ENCODE measurements around the gene CCDC93.

CCDC93 gene

DNA sequence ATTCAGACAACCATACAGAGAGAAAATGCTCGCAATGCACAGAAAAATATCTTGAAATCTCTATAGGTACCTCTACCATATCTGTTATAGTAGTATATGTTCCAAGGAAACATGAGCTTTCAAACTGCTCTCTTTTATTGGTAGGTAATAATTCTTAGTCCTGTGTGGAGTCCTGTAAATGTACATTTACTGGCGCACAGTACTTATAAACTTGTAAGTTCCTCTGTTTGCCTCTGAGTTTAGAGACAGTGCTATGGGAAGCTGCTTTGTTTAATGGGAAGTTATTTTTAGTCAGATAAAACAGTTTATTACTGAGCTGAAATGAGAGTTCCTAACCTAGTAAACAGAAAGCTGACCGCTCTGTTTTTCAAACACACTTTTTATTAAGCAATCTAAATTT, 52.7 kb downstream of the CCDC93 start:
- no peak for TF ChIP-seq CTCF (IDR thresholded peaks at IDR 0.05; ENCODE audit: low read depth, low read length, missing control alignments)
- DNase-seq (ENCODE audit: low read depth) = no peak
- H3K4me3 ChIP-seq (ENCODE audit: low read depth, low read length) = no peak overlapping the region

DNA sequence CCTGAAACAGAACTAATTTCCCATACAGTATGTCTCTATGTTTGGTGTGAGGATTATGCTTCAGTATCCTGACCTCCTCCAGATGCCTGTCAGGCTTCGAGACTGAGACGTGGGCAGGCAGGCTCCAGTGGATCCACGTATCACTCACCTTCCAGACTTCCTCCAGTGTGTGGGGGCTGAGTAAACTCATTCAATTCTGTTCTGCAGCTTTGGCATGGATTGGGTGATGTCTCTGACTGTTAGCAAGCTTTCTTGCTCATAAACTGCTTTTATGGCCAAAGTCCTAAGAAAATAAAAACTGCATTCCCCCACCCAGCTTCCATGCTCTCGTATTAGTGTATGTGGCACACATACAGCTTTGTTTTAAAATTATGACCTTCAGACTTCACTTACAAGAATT, 53.6 kb downstream of the CCDC93 start:
- TF ChIP-seq CTCF (IDR thresholded peaks at IDR 0.05; ENCODE audit: low read depth, low read length, missing control alignments) = no peak
- H3K4me3 ChIP-seq (ENCODE audit: low read depth, low read length) = no peak overlapping the region
- DNase-seq (ENCODE audit: low read depth) = no peak

DNA sequence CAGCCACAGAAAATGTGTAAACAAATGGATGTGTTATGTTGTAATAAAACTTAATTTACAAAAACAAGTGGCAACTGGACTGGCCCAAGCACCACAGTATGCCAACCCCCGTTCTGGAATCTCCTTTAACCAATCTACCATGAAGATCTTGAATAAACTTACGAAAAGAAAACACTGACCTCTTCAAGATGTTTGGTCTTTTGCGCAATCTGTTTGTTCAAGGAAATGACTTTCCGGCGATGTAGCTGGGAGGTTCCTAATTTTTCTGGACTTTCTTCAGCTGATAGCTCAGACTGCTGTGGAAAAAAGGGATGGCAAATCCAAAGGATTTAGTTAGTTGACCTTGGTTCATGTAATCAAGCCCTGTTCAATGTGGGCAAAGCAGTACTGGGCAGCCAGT, 55.7 kb downstream of the CCDC93 start:
- DNase-seq (ENCODE audit: low read depth) = no peak
- H3K4me3 ChIP-seq (ENCODE audit: low read depth, low read length) = no peak overlapping the region
- TF ChIP-seq CTCF (IDR thresholded peaks at IDR 0.05; ENCODE audit: low read depth, low read length, missing control alignments) = no peak

- no peak overlapping the region for H3K4me3 ChIP-seq (ENCODE audit: low read depth, low read length)
- TF ChIP-seq CTCF (IDR thresholded peaks at IDR 0.05; ENCODE audit: low read depth, low read length, missing control alignments) = no peak
- no peak for DNase-seq (ENCODE audit: low read depth)
Observed at GRCh38 chr2:117957616-117958015, 56.3 kb downstream of the CCDC93 start.

DNA sequence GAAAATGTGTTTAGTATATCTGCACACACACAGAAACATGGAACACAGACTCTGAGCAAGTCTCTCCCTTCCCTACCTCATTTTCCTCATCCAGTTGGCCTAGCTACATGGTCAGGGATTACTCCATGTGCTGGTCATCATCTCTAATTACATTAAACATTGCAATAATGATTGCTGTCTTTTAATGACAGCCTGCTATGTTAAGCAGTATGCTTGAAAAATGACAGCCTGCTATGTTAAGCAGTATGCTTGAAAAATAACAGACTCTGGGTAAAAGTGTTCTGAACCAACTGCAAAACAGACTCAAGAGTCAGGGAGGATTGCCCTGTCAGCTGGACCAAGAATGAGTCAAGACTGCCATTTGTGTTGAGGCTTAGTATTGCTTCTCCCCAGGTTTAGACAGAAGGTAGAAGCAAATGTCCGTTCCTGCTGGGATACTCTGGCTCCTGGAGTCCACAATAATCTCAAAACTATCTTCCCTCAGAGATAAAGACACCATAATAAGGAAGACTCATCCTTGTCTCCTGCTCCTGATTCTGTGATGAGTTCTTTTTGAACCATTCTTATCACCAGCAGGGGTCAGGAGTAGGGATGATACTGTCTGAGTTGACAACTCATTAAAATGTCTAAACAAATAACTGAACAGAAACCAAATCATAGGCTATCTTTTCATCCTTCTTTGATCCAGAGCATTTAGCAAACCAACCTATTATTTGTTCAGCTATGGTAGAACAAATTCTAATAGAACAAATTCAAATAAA, 57.7 kb downstream of the CCDC93 start:
- TF ChIP-seq CTCF (IDR thresholded peaks at IDR 0.05; ENCODE audit: low read depth, low read length, missing control alignments) = no peak
- H3K4me3 ChIP-seq (ENCODE audit: low read depth, low read length) = no peak overlapping the region
- DNase-seq (ENCODE audit: low read depth) = no peak

- DNase-seq (ENCODE audit: low read depth) = no peak
- TF ChIP-seq CTCF (IDR thresholded peaks at IDR 0.05; ENCODE audit: low read depth, low read length, missing control alignments) = no peak
- H3K4me3 ChIP-seq (ENCODE audit: low read depth, low read length) = no peak overlapping the region
Observed at GRCh38 chr2:117953231-117953630, 60.6 kb downstream of the CCDC93 start.

DNA sequence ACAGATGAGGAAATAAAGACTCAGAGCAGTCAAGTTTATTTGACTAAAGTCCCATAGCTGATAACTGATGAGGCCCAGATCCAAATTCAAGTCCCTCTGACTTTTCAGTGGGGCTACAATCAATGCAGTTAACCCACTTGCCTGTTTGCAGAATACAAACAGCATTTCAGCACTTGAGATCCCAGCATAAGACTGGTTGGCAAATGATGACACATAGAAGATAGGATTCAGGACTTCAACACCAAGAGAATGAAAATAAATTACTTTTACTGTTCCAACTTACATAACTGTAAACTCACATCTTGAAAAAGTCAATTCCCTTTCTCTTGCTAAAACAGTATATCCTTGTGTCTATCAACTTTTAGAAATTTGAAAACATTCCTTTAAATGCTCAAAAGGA, 61.2 kb downstream of the CCDC93 start:
- no peak overlapping the region for H3K4me3 ChIP-seq (ENCODE audit: low read depth, low read length)
- no peak for TF ChIP-seq CTCF (IDR thresholded peaks at IDR 0.05; ENCODE audit: low read depth, low read length, missing control alignments)

More for the DNA sequence above, 61.2 kb downstream of the CCDC93 start:
- no peak for DNase-seq (ENCODE audit: low read depth)

Measured in GM12864 (cell line).